Measurements from ENCODE around the gene ACLY.
"Not testable (repeated sequence)": the region's sequence is repeated elsewhere in the genome, so short reads cannot be mapped to it uniquely, and the experiment has no call there.

The ACLY gene

DNA sequence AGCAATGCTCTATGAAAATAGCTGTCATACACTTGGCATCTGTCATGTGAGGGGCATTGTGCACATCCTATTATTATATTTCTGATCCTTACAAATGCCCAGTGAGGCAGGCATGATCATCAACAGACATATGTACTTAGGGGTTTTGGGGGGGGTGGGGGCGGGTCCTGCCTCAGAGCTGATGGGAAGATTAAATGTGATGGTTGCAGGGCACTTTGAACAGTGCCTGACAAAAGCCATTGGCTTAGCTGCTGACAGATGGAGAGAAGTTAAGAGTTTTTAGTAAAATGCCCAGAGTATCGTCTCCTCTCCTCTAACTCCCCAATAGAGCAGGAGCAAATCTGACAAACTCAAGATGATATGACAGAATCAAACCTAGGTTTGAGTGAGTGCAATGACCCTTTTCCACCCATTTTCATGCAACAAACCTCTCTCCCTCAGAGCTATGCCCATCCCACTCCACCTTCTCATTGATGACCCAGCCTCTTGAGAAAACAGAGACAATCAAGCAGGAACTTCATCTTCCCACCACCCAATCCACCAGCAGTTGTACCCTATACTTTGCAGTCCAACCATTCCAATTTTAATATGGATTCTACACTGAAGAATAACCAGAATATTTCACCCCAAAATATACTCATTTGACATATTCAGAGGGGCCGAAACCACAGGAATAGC, 58.4 kb downstream of the ACLY start:
- Histone ChIP-seq H3K4me3 (ENCODE audit: low read length in 2 of 2) (no peak overlapping the region), H3K27me3 (ENCODE audit: control insufficient read depth in 3 of 3, insufficient read depth in 3 of 3, low read depth in 1 of 3, low read length in 3 of 3) (no peaks in the 10 kb centered on the region), H3K18ac (ENCODE audit: low read length) (no peak overlapping the region), H2AK5ac (ENCODE audit: low read depth, low read length) (no peak overlapping the region), H3K9me3 (replicated peaks in 1 of 2; ENCODE audit: control insufficient read depth in 2 of 2, insufficient read depth in 1 of 2, low read depth in 1 of 2, low read length in 2 of 2) (no peaks in the 10 kb centered on the region), H3K9ac (ENCODE audit: low read depth, low read length, poor library complexity) (no peak overlapping the region), H2BK120ac (ENCODE audit: low read depth, low read length) (no peak overlapping the region), H4K8ac (ENCODE audit: low read depth, low read length) (no peak overlapping the region), H2BK15ac (ENCODE audit: low read length) (no peak overlapping the region), H2BK12ac (ENCODE audit: low read length) (no peak overlapping the region), H3K4me1 (ENCODE audit: control insufficient read depth in 2 of 2, insufficient read depth in 1 of 2, low read depth in 1 of 2, low read length in 2 of 2) (peaks cover 6 to 7% of the 10 kb centered on the region in 2 donors), H2AFZ (ENCODE audit: low read length) (no peak overlapping the region), H3K27ac (replicated peaks; ENCODE audit: low read length) (no peak overlapping the region), H3K36me3 (replicated peaks in 1 of 2; ENCODE audit: control insufficient read depth in 2 of 2, insufficient read depth in 2 of 2, low read length in 2 of 2) (no peaks in the 10 kb centered on the region), H3K4me2 (ENCODE audit: insufficient read depth, low read length, poor library complexity, severe bottlenecking) (no peak overlapping the region), H2BK5ac (ENCODE audit: low read length) (no peak overlapping the region), H3K79me1 (ENCODE audit: low read depth, low read length) (peaks cover 8% of the 10 kb centered on the region), H3K23ac (ENCODE audit: low read depth, low read length, poor library complexity) (no peak overlapping the region), H3K14ac (ENCODE audit: low read length) (no peak overlapping the region), H3K4ac (ENCODE audit: low read length) (no peak overlapping the region), H4K91ac (ENCODE audit: low read depth, low read length, poor library complexity) (no peak overlapping the region)
- no CpG with 5 or more reads among the region's 3 CpGs for WGBS, 2 donors (ENCODE audit: extremely low coverage in 2 of 2, insufficient read length in 2 of 2, insufficient replicate concordance in 1 of 2)
- no peak for DNase-seq (ENCODE audit: low spot score)

DNA sequence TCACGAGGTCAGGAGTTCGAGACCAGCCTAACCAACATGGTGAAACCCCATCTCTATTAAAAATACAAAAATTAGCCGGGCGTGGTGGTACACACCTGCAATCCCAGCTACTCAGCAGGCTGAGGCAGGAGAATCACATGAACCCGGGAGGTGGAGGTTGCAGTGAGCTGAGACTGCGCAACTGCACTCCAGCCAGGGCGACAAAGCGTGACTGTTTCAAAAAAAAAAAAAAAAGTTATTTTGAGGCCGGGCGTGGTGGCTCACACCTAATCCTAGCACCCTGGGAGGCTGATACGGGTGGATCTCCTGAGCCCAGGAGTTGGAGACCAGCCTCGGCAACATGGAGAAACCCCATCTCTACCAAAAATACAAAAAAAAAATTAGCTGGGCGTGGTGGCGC, 67.4 kb downstream of the ACLY start:
- not testable (repeated sequence) for H3K4me2 ChIP-seq (ENCODE audit: insufficient read depth, low read length, poor library complexity, severe bottlenecking); H3K79me1 ChIP-seq (ENCODE audit: low read depth, low read length); H4K91ac ChIP-seq (ENCODE audit: low read depth, low read length, poor library complexity); H2BK12ac ChIP-seq (ENCODE audit: low read length); H4K8ac ChIP-seq (ENCODE audit: low read depth, low read length); H3K23ac ChIP-seq (ENCODE audit: low read depth, low read length, poor library complexity); H3K9me3 ChIP-seq (replicated peaks in 1 of 2; ENCODE audit: control insufficient read depth in 2 of 2, insufficient read depth in 1 of 2, low read depth in 1 of 2, low read length in 2 of 2); H3K4ac ChIP-seq (ENCODE audit: low read length); H2BK120ac ChIP-seq (ENCODE audit: low read depth, low read length); H3K14ac ChIP-seq (ENCODE audit: low read length); H3K18ac ChIP-seq (ENCODE audit: low read length); H2AFZ ChIP-seq (ENCODE audit: low read length); H2BK5ac ChIP-seq (ENCODE audit: low read length); H3K4me3 ChIP-seq (ENCODE audit: low read length in 2 of 2); DNase-seq (ENCODE audit: low spot score); H3K27ac ChIP-seq (replicated peaks; ENCODE audit: low read length); H3K27me3 ChIP-seq (ENCODE audit: control insufficient read depth in 3 of 3, insufficient read depth in 3 of 3, low read depth in 1 of 3, low read length in 3 of 3); H2BK15ac ChIP-seq (ENCODE audit: low read length); H2AK5ac ChIP-seq (ENCODE audit: low read depth, low read length); H3K4me1 ChIP-seq (ENCODE audit: control insufficient read depth in 2 of 2, insufficient read depth in 1 of 2, low read depth in 1 of 2, low read length in 2 of 2); H3K9ac ChIP-seq (ENCODE audit: low read depth, low read length, poor library complexity)
- WGBS, 2 donors (ENCODE audit: extremely low coverage in 2 of 2, insufficient read length in 2 of 2, insufficient replicate concordance in 1 of 2), result no CpG with 5 or more reads among the region's 14 CpGs
- peaks cover 15 to 65% of the 10 kb centered on the region in 2 donors for H3K36me3 ChIP-seq (replicated peaks in 1 of 2; ENCODE audit: control insufficient read depth in 2 of 2, insufficient read depth in 2 of 2, low read length in 2 of 2)

DNA sequence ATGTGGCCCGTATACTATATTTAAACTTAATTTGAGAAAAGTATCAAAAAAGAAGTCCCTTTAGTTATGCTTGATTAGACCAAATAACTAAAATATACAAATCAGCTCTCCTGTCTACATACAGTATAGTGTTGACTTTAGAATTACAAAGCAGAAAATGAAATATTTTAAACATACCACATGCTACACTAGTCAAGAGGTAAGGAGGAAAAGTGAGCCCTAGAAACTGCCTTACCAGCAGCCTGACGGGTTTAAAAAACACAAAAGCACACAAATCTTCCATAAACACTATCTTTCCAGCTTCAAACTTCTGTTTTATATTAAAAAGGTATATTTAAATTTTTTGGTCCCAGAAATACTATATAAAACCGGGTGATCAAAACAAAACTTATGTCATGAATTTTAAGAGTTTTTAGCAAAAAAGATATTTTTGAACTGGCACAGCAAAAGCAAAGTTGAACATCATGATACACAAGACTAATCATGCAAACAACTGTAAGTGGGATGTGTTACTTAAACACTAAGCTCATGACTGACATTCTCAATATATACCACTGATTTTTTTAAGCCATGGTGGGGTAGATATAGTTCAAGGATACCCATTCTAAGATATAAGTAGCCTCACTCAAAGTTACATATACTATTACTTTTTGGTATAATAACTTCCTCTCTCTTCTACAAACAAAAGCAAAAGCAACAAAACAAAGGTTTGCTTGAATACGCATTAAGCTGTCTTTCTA, 69.3 kb downstream of the ACLY start:
- no peak overlapping the region for H3K18ac ChIP-seq (ENCODE audit: low read length)
- H3K27me3 ChIP-seq (ENCODE audit: control insufficient read depth in 3 of 3, insufficient read depth in 3 of 3, low read depth in 1 of 3, low read length in 3 of 3), result no peaks in the 10 kb centered on the region
- H3K4me1 ChIP-seq (ENCODE audit: control insufficient read depth in 2 of 2, insufficient read depth in 1 of 2, low read depth in 1 of 2, low read length in 2 of 2), result no peaks in the 10 kb centered on the region
- H4K91ac ChIP-seq (ENCODE audit: low read depth, low read length, poor library complexity), result no peak overlapping the region
- H3K4ac ChIP-seq (ENCODE audit: low read length), result no peak overlapping the region
- H3K79me1 ChIP-seq (ENCODE audit: low read depth, low read length), result peaks cover 3% of the 10 kb centered on the region
- H2BK5ac ChIP-seq (ENCODE audit: low read length), result no peak overlapping the region
- no peak overlapping the region for H3K27ac ChIP-seq (replicated peaks; ENCODE audit: low read length)
- H3K4me2 ChIP-seq (ENCODE audit: insufficient read depth, low read length, poor library complexity, severe bottlenecking), result no peak overlapping the region
- H2AK5ac ChIP-seq (ENCODE audit: low read depth, low read length), result no peak overlapping the region
- WGBS, 2 donors (ENCODE audit: extremely low coverage in 2 of 2, insufficient read length in 2 of 2, insufficient replicate concordance in 1 of 2), result no CpG with 5 or more reads among the region's 4 CpGs
- no peak for DNase-seq (ENCODE audit: low spot score)
- H2AFZ ChIP-seq (ENCODE audit: low read length), result no peak overlapping the region
- H3K14ac ChIP-seq (ENCODE audit: low read length), result no peak overlapping the region
- peaks cover 11 to 56% of the 10 kb centered on the region in 2 donors for H3K36me3 ChIP-seq (replicated peaks in 1 of 2; ENCODE audit: control insufficient read depth in 2 of 2, insufficient read depth in 2 of 2, low read length in 2 of 2)
- H2BK120ac ChIP-seq (ENCODE audit: low read depth, low read length), result no peak overlapping the region
- H2BK15ac ChIP-seq (ENCODE audit: low read length), result no peak overlapping the region
- no peak overlapping the region for H3K23ac ChIP-seq (ENCODE audit: low read depth, low read length, poor library complexity)
- no peak overlapping the region for H3K9ac ChIP-seq (ENCODE audit: low read depth, low read length, poor library complexity)
- no peak overlapping the region for H4K8ac ChIP-seq (ENCODE audit: low read depth, low read length)
- no peak overlapping the region for H3K4me3 ChIP-seq (ENCODE audit: low read length in 2 of 2)
- no peak overlapping the region for H2BK12ac ChIP-seq (ENCODE audit: low read length)
- peaks cover 0 to 4% of the 10 kb centered on the region in 2 donors for H3K9me3 ChIP-seq (replicated peaks in 1 of 2; ENCODE audit: control insufficient read depth in 2 of 2, insufficient read depth in 1 of 2, low read depth in 1 of 2, low read length in 2 of 2)

DNA sequence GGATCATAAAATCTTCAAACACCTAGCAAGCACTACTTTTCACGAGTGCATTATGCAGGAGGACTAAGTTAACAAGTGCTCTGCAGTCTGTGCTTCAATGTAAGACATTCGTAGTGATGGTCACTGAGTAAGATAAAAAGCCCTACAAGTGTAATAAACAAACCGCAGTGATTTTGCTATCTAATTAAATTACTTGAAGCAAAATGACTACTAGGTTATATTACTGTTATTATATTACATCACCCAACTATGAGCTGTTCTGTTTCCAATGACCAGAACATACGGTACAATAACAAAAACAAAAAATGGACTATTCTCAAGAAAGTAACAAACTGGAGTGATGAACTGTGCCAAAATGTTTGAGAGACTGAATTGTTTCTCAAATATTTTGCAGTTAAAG, 70.0 kb downstream of the ACLY start:
- H3K4ac ChIP-seq (ENCODE audit: low read length), result no peak overlapping the region
- H3K79me1 ChIP-seq (ENCODE audit: low read depth, low read length), result peaks cover 3% of the 10 kb centered on the region
- H2BK12ac ChIP-seq (ENCODE audit: low read length), result no peak overlapping the region
- H3K36me3 ChIP-seq (replicated peaks in 1 of 2; ENCODE audit: control insufficient read depth in 2 of 2, insufficient read depth in 2 of 2, low read length in 2 of 2), result peaks cover 6 to 50% of the 10 kb centered on the region in 2 donors
- no peaks in the 10 kb centered on the region for H3K4me1 ChIP-seq (ENCODE audit: control insufficient read depth in 2 of 2, insufficient read depth in 1 of 2, low read depth in 1 of 2, low read length in 2 of 2)
- H4K8ac ChIP-seq (ENCODE audit: low read depth, low read length), result no peak overlapping the region
- H3K27me3 ChIP-seq (ENCODE audit: control insufficient read depth in 3 of 3, insufficient read depth in 3 of 3, low read depth in 1 of 3, low read length in 3 of 3), result no peaks in the 10 kb centered on the region
- H3K4me2 ChIP-seq (ENCODE audit: insufficient read depth, low read length, poor library complexity, severe bottlenecking), result no peak overlapping the region
- no peak overlapping the region for H3K27ac ChIP-seq (replicated peaks; ENCODE audit: low read length)
- no peak overlapping the region for H3K18ac ChIP-seq (ENCODE audit: low read length)
- H3K14ac ChIP-seq (ENCODE audit: low read length), result no peak overlapping the region
- H2BK15ac ChIP-seq (ENCODE audit: low read length), result no peak overlapping the region
- H2BK5ac ChIP-seq (ENCODE audit: low read length), result no peak overlapping the region
- H2AK5ac ChIP-seq (ENCODE audit: low read depth, low read length), result no peak overlapping the region
- peaks cover 0 to 4% of the 10 kb centered on the region in 2 donors for H3K9me3 ChIP-seq (replicated peaks in 1 of 2; ENCODE audit: control insufficient read depth in 2 of 2, insufficient read depth in 1 of 2, low read depth in 1 of 2, low read length in 2 of 2)
- no peak for DNase-seq (ENCODE audit: low spot score)
- H3K4me3 ChIP-seq (ENCODE audit: low read length in 2 of 2), result no peak overlapping the region
- no CpG with 5 or more reads among the region's 4 CpGs for WGBS, 2 donors (ENCODE audit: extremely low coverage in 2 of 2, insufficient read length in 2 of 2, insufficient replicate concordance in 1 of 2)
- H2AFZ ChIP-seq (ENCODE audit: low read length), result no peak overlapping the region
- no peak overlapping the region for H3K9ac ChIP-seq (ENCODE audit: low read depth, low read length, poor library complexity)
- H3K23ac ChIP-seq (ENCODE audit: low read depth, low read length, poor library complexity), result no peak overlapping the region
- H4K91ac ChIP-seq (ENCODE audit: low read depth, low read length, poor library complexity), result no peak overlapping the region
- no peak overlapping the region for H2BK120ac ChIP-seq (ENCODE audit: low read depth, low read length)
